Activated effector memory CD4-positive, alpha-beta T cell treated with anti-CD3 and anti-CD28 coated beads, Interleukin-2, amount 50 U/mL, for 16 hours (primary cell): ENCODE results near the gene MAB21L3.

Experiments
- DNase-seq: peaks from one replicate; pipeline ENCODE4 v3.0.0-alpha.2; 2020

Gene MAB21L3

GRCh38 chr1:116166655-116167054, 55.5 kb downstream of the MAB21L3 start:
- no peak for DNase-seq

GRCh38 chr1:116167625-116168276, 56.6 kb downstream of the MAB21L3 start:
- DNase-seq: no peak

- peak; percentile 94 for DNase-seq
Observed at GRCh38 chr1:116168277-116169032, 57.3 kb downstream of the MAB21L3 start.

- DNase-seq: no peak
Observed at GRCh38 chr1:116169898-116170297, 58.7 kb downstream of the MAB21L3 start.

- no peak for DNase-seq
Observed at GRCh38 chr1:116170721-116171589, 59.8 kb downstream of the MAB21L3 start.

- DNase-seq: no peak
Observed at GRCh38 chr1:116172666-116173065, 61.5 kb downstream of the MAB21L3 start.

GRCh38 chr1:116175611-116176010, 64.4 kb downstream of the MAB21L3 start:
- no peak for DNase-seq

GRCh38 chr1:116176306-116176789, 65.1 kb downstream of the MAB21L3 start:
- no peak for DNase-seq

- no peak for DNase-seq
Observed at GRCh38 chr1:116177861-116178260, 66.7 kb downstream of the MAB21L3 start.

GRCh38 chr1:116178837-116179236, 67.6 kb downstream of the MAB21L3 start:
- no peak for DNase-seq

- DNase-seq: no peak
Observed at GRCh38 chr1:116179419-116179818, 68.2 kb downstream of the MAB21L3 start.

GRCh38 chr1:116179964-116180363, 68.8 kb downstream of the MAB21L3 start:
- no peak for DNase-seq

- DNase-seq: no peak
Observed at GRCh38 chr1:116182019-116182714, 71.0 kb downstream of the MAB21L3 start.
